Peyer's patch (tissue), 4 donors: ENCODE data around the gene CACNB2.

Experiments used
- CTCF ChIP-seq, 6 experiments: fragments of 450-650 bp in 4 of 6; fragments of 200-600 bp in 2 of 6; sonication (generic) in 1 of 6; IDR thresholded peaks; one replicate each; pipeline ENCODE4 v1.5.1; 2017 to 2019; ENCODE audit warnings: antibody characterized with exemption in 6 of 6, mild to moderate bottlenecking in 3 of 6, moderate library complexity in 1 of 6
- POLR2A ChIP-seq, 2 donors: fragments of 450-650 bp; IDR thresholded peaks; one replicate each; pipeline ENCODE4 v1.5.1; 2017; ENCODE audit warnings: antibody characterized with exemption in 2 of 2, mild to moderate bottlenecking in 2 of 2, moderate library complexity in 2 of 2

- TF ChIP-seq CTCF (IDR thresholded peaks at IDR 0.05) = no peak
- no peak for TF ChIP-seq POLR2A (IDR thresholded peaks at IDR 0.05)
These were observed 436.4 kb downstream of the CACNB2 start for GRCh38 chr10:18576586-18576985.
